Loucy (cell line): ENCODE measurements around the gene NSD1.

Experiments used
- EZH2phosphoT487 ChIP-seq: fragments of 200-600 bp; IDR thresholded peaks from 2 replicates; pipeline ENCODE4 v1.6.1; 2018; ENCODE audit warnings: antibody characterized with exemption, mild to moderate bottlenecking, moderate library complexity, borderline replicate concordance
- TF ChIP-seq, protein P1 (sequence below): fragments of 200-600 bp; sonication (generic); conservative IDR thresholded peaks from 2 replicates; pipeline ENCODE4 v1.5.1; 2014; ENCODE audit warnings: mild to moderate bottlenecking, antibody characterized with exemption, low read length

- TF ChIP-seq, protein P1, sequence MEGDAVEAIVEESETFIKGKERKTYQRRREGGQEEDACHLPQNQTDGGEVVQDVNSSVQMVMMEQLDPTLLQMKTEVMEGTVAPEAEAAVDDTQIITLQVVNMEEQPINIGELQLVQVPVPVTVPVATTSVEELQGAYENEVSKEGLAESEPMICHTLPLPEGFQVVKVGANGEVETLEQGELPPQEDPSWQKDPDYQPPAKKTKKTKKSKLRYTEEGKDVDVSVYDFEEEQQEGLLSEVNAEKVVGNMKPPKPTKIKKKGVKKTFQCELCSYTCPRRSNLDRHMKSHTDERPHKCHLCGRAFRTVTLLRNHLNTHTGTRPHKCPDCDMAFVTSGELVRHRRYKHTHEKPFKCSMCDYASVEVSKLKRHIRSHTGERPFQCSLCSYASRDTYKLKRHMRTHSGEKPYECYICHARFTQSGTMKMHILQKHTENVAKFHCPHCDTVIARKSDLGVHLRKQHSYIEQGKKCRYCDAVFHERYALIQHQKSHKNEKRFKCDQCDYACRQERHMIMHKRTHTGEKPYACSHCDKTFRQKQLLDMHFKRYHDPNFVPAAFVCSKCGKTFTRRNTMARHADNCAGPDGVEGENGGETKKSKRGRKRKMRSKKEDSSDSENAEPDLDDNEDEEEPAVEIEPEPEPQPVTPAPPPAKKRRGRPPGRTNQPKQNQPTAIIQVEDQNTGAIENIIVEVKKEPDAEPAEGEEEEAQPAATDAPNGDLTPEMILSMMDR = no peak
- no peak for TF ChIP-seq EZH2phosphoT487
These were observed 47.5 kb upstream of the NSD1 start for GRCh38 chr5:177085985-177086653.
